CD4-positive, alpha-beta T cell treated with Interleukin-10 for 1 hour (primary cell): ENCODE measurements around the gene GSTO1.

ENCODE experiments used
- DNase-seq: peaks from one replicate; pipeline ENCODE4 v3.0.0-alpha.2; 2020

Gene GSTO1

DNA sequence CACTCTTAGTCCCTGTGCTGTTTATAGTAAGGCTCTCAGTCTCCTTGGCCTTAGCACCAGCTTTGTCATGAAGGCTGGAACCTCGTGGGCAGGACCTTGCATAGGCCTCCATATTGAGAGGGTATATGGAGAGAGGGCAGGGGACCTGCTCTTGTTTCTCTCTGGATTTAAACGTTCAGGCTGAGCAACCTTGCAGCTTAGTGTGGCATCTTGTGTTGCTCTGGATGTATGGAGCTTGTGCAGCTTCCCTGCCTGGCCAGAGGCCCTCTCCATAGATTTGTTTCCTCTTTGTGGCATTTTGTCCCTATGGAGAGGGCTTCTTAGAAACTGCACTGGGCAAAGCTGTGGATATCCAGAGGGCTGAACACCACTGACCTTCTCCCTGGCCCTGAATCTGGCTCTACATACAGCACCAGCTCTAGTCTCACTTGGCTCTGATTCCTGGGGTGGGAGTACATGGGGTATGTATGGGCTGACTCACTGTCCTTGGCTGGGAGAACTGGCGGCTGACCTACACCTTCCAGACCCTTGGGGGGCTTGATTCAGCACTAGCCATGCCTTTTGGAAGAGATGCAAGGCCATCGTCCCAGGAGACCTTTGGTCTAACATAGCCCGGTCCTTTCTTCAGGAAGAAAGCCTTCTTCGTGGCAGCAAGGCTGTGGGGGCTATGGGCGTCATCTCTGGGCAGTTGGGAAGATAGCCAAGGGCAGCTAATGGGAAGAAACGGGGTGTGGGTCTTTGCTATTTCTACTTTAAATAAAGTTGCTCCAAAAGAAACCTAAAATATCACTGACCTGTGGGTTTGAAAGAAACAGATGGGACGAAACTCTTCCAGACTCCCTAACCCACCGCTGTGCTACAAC lies 53.1 kb downstream of the GSTO1 start:
- DNase-seq = no peak

DNA sequence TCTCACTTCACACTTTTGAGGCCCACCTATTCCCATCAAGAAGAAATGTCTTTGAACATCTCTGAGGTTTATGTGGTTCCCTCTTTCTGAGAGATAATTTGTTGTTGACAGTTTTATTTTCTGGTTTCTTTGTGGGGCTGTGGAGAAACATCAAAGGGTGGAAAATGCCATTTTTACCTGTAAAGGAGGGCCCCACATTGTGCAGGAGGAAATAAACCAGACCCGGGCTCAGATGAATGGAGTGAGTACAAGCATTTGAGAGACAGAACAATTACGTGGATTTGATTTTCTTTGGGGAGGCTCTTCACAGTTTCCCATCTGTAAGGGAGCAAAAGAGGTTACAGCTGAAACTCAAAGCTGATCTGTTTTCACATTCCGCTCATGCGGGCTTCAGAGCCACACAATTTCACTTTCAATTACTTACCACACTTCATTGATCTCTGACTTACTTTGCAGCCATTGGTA lies 53.8 kb downstream of the GSTO1 start:
- DNase-seq = peak; percentile 43

DNA sequence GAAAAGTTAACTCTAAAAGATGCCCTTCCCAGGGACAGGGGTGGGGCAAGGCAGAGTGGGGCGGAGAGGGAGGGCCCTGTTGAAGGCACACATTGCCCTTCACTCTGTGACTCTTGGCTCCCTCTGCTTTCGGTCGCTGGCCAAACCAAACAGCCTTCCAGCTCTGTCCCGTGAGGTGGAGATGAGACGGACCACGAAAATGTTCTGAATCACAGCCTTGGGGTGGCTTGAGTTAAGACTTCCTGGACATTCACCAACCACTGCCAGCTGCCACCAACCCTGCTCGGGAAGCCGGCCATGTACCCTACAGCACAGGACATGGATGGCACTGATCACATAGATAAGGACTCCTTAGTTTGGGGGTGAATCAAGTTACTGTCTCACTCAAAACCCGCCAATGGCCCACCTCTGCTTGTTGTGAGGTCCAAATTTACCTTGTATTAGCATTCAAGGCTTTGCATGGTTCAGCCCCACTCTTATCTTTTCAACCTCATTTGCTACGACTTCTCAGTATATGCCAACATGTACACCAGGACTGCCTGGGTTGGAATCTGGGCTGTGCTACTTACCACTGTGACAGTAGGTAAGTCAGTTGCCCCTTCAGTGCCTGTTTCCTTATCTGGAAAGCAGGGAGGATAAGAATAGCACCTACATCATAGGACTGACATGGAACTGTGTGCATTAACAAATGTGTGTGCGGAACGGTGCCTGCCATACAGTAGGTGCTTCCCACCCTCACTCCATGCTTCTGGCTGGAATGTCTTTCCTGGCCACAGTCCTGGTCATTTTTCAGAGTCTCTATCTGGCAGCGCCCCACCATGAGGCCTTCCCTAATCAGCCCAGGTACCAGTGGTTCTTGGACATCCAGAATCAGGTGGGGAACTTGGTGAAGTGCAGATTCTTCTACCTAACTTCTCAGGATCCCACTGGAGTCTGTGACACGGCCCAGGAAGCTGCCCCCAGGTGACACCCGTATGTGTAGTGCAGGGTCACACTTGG lies 55.6 kb downstream of the GSTO1 start:
- DNase-seq = no peak

DNA sequence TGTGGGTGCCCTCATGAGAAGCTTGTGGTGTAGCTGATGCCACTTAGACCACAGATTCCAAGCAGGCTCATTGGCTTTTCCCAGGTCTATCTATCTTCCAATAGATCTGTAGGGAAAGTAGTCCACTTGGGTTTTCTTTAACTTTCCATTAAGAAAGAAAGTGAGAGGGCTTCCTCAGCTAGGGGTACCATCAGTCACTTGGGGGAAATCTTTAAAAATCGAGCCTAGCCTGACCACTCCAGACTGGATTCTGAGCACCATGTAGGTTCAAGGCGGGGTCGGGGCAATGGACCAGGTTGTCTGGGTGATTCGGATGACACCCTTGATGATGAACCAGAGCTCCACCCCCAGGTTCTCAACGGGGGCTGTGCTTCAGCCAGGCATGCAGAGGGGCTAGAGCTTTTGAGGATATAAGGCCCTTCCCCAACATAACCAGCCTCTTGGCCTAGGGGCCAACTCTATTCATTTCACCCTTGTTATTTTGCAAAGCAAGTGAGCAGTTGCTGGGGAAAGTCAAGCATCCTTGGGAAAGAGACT lies 56.6 kb downstream of the GSTO1 start:
- no peak for DNase-seq

DNA sequence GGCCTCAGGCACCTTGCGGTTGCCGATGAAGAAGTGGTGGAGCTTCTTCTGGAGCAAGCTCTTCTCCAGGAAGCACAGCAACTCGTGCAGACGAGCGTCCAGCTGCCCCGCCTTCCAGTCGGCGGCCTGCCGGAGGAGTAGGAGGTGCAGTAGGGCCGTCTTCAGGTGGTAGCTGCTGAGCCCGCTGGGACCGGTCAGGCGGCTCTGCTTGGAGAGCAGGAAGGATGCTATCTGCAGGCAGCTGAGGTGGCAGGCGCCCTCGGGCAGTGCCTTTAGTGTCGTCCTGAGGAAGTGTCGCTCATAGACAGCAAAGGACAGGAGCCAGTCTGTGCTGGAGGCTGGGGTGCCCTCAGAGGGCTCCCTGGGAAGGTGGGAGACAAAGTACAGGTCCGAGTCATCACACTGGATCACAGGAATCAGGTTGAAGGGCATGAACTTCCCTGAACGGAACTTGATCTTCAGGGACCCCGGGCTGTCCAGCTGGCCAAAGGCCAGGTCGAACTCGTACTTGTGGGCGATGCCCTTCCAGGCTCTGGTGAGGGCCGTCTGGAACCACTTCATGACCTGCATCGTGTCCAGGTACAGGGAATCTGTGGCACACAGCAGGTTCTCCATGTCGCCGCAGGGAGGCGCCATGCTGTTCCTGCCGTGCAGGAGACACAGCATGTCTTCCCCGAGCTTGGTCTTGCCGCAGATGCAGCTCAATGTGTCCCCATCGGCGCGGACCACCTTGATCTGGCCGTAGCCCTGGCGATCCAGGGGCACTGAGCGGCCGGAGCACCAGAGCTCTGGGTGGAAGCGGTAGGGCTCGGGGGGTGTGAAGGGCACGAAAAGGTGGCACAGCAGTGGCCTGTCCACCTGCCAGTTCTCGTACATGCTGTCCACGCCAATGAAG lies 60.1 kb downstream of the GSTO1 start:
- no peak for DNase-seq

DNA sequence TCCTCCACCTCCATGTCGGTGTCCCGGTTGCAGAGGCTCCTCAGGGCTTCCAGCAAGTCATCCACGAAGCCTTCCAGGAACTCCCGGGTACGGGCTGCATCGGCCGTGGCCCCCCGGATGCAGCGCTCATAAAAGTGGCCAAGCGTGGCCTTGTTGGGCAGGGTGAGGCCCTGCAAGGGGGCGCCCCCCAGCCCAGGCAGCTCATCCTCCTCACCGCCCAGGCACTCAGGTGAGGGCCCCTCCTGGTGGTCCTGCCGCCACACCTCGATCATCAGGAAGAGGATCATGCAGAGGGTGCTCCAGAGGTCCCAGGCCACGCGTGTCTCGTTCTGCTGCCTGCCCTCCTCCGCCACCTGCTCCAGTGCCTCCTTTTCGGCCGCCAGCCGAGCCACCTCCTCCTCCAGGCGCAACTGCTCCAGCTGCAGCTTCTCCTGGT lies 60.8 kb downstream of the GSTO1 start:
- DNase-seq = no peak

DNA sequence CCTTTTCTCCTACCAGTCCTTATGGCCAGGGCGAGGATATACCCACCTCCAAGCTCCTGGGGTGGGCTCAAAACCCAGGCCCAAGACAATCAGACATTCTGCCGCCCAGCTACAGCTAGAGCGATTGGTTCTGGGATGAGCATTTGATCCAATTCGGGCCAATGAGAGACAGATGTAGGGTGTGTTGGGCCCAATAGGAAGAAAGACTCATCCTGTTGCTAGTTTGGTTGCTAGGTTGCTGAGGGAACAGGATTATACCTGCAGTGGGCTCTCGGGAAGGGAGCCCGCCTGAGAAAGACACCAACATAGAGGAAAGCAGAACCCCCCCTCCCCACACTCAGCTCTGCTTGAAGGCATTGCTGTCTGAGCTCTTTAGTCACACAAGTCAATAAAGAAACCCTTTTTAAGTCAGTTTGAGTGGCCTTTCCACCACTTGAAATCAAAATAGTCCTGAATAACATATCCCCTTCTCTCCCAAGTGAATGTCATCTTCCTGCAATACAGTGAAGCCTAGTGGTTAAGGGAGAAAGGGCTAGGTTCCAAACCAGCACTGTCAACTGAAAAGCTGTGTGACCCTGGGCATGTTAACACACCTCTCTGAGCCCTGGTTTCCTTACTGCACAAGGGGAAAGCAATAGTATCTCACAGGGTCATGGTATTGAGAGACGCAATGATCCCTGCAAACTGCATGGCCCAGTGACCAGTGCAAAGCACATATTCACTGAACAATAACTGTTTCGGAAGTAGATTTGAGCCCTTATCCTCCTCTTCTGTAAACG lies 61.8 kb downstream of the GSTO1 start:
- DNase-seq = no peak
